ENCODE measurements around the gene CHST13. TPM values are rescaled to one million over a fixed set of nuclear protein-coding genes. Genes with fewer than 3 reads are reported as not detected.

CHST13 gene
- total RNA-seq, 2 donors from 2014 or later, result 1.6 to 6.7 TPM

DNA sequence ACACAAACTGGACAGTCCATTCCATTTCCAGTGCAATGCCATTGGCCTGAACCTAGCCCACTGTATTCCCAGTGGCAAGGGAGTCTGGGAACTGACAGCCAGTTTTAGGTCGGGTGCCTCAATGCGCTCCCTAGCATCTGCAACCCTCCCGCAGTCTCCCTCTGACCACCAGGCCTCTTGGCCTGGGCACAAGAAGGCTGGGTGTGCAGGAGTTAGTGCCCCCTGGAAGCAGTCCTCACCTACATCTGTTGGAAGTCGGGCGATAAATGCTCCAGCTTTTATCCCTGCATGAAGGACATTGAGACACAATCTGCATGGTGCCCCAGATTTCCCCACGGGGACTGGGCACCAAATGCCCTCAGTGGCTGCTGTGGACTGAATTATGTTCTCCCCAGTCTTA lies 22.1 kb downstream of the CHST13 start:
- Histone ChIP-seq H3K9ac (ENCODE audit: extremely low read depth, low read length, poor library complexity, severe bottlenecking) (no peak overlapping the region), H3K4me1 (ENCODE audit: control insufficient read depth, insufficient read depth, low read length) (peaks cover 12% of the 10 kb centered on the region), H3K9me3 (ENCODE audit: control insufficient read depth, low read length) (no peaks in the 10 kb centered on the region), H3K27ac (ENCODE audit: low read depth, low read length) (no peak overlapping the region), H3K36me3 (ENCODE audit: control insufficient read depth, insufficient read depth, low read length) (no peaks in the 10 kb centered on the region), H3K27me3 (ENCODE audit: control insufficient read depth, insufficient read depth, low read length, poor library complexity, severe bottlenecking) (no peaks in the 10 kb centered on the region), H3K4me3 (ENCODE audit: low read length) (no peak overlapping the region)
- DNase-seq, result no peak
- Mint-ChIP-seq H3K4me3 (no peak overlapping the region), H3K4me1 (peaks cover 33% of the 10 kb centered on the region), H3K27me3 (ENCODE audit: insufficient read depth) (peaks cover 9% of the 10 kb centered on the region), H3K9me3 (peaks cover 1% of the 10 kb centered on the region), H3K36me3 (ENCODE audit: low read depth) (no peaks in the 10 kb centered on the region), H3K27ac (no peak overlapping the region)
- 92 to 95% methylated on average over 5 to 6 of the region's 6 CpGs for WGBS, 2 experiments (ENCODE audit: insufficient coverage in 1 of 2, insufficient read length in 1 of 2)
- TF ChIP-seq, protein P1, sequence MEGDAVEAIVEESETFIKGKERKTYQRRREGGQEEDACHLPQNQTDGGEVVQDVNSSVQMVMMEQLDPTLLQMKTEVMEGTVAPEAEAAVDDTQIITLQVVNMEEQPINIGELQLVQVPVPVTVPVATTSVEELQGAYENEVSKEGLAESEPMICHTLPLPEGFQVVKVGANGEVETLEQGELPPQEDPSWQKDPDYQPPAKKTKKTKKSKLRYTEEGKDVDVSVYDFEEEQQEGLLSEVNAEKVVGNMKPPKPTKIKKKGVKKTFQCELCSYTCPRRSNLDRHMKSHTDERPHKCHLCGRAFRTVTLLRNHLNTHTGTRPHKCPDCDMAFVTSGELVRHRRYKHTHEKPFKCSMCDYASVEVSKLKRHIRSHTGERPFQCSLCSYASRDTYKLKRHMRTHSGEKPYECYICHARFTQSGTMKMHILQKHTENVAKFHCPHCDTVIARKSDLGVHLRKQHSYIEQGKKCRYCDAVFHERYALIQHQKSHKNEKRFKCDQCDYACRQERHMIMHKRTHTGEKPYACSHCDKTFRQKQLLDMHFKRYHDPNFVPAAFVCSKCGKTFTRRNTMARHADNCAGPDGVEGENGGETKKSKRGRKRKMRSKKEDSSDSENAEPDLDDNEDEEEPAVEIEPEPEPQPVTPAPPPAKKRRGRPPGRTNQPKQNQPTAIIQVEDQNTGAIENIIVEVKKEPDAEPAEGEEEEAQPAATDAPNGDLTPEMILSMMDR (conservative IDR thresholded peaks at IDR 0.05), result no peak

DNA sequence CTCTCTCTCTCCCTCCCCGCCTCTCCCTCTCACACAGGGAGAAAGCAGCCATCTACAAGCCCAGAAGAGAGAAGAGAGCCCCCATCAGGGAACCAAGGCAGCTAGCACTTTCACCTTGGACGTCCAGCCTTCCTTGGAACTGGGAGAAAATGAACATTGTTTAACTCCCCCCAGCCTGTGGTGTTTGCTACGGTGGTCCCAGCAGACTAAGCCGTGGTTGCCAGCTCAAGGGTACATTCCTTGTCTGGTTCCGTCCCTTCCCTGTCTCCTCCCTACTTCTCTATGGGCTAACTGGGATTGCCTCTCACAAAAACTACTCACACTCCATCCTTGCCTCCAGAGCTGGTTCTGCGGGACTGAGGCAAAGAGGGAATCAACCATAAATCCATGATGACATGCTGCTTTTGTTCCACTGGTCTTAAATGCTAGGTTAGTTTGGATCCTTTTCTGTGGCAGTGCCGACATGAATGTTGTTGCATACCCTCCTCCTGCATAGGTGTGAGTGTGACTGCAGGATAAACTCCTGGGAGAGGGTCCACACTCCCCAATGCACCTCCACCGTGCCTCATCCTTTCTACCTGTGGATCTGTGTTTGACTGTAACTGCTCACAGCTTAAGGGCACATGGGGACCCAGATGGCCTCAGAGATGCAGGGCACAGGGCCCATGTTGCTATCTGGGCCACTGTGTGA lies 22.7 kb downstream of the CHST13 start:
- H3K36me3 ChIP-seq (ENCODE audit: control insufficient read depth, insufficient read depth, low read length), result no peaks in the 10 kb centered on the region
- Mint-ChIP-seq H3K36me3 (ENCODE audit: low read depth) (no peaks in the 10 kb centered on the region), H3K4me1 (peaks cover 33% of the 10 kb centered on the region), H3K27me3 (ENCODE audit: insufficient read depth) (peaks cover 5% of the 10 kb centered on the region), H3K27ac (no peak overlapping the region), H3K9me3 (no peaks in the 10 kb centered on the region), H3K4me3 (no peak overlapping the region)
- peaks cover 12% of the 10 kb centered on the region for H3K4me1 ChIP-seq (ENCODE audit: control insufficient read depth, insufficient read depth, low read length)
- no peak overlapping the region for H3K4me3 ChIP-seq (ENCODE audit: low read length)
- DNase-seq, result peak; percentile 33
- WGBS, 2 experiments (ENCODE audit: insufficient coverage in 1 of 2, insufficient read length in 1 of 2), result 89 to 100% methylated on average over 5 to 8 of the region's 8 CpGs
- TF ChIP-seq, protein P1 (conservative IDR thresholded peaks at IDR 0.05), result no peak
- no peak overlapping the region for H3K9ac ChIP-seq (ENCODE audit: extremely low read depth, low read length, poor library complexity, severe bottlenecking)
- no peaks in the 10 kb centered on the region for H3K9me3 ChIP-seq (ENCODE audit: control insufficient read depth, low read length)
- no peak overlapping the region for H3K27ac ChIP-seq (ENCODE audit: low read depth, low read length)
- no peaks in the 10 kb centered on the region for H3K27me3 ChIP-seq (ENCODE audit: control insufficient read depth, insufficient read depth, low read length, poor library complexity, severe bottlenecking)

DNA sequence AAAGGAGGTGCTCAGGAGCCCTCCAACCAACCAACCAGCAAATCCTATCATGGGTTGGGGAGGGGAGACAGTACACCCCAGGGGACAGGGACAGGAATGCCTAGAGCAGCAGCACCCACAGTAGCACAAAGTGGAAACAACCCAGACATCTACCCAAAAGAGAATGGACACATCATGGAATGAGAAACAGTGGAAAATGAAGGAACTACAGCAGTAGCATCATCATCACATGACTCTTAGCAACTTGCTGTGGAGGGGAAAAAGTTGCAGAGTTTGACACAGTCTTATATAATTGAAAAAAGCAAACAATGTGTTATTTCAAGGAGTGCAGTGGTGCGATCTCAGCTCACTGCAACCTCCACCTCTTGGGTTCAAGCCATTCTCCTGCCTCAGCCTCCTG lies 23.8 kb downstream of the CHST13 start:
- Mint-ChIP-seq H3K9me3 (no peaks in the 10 kb centered on the region), H3K27ac (no peak overlapping the region), H3K4me3 (no peak overlapping the region), H3K27me3 (ENCODE audit: insufficient read depth) (peaks cover 2% of the 10 kb centered on the region), H3K36me3 (ENCODE audit: low read depth) (no peaks in the 10 kb centered on the region), H3K4me1 (peaks cover 33% of the 10 kb centered on the region)
- no peaks in the 10 kb centered on the region for H3K36me3 ChIP-seq (ENCODE audit: control insufficient read depth, insufficient read depth, low read length)
- TF ChIP-seq, protein P1 (conservative IDR thresholded peaks at IDR 0.05), result no peak
- no peak overlapping the region for H3K27ac ChIP-seq (ENCODE audit: low read depth, low read length)
- DNase-seq, result peak; percentile 46
- H3K27me3 ChIP-seq (ENCODE audit: control insufficient read depth, insufficient read depth, low read length, poor library complexity, severe bottlenecking), result no peaks in the 10 kb centered on the region
- 83 to 91% methylated on average over 1 of the region's 1 CpG for WGBS, 2 experiments (ENCODE audit: insufficient coverage in 1 of 2, insufficient read length in 1 of 2)
- no peak overlapping the region for H3K9ac ChIP-seq (ENCODE audit: extremely low read depth, low read length, poor library complexity, severe bottlenecking)
- peaks cover 12% of the 10 kb centered on the region for H3K4me1 ChIP-seq (ENCODE audit: control insufficient read depth, insufficient read depth, low read length)
- H3K9me3 ChIP-seq (ENCODE audit: control insufficient read depth, low read length), result no peaks in the 10 kb centered on the region
- H3K4me3 ChIP-seq (ENCODE audit: low read length), result no peak overlapping the region
